Mammary epithelial cell (primary cell): ENCODE results near the gene JCAD.

Experiments used
- EZH2 ChIP-seq: IDR thresholded peaks from 2 replicates; pipeline ENCODE4 v1.6.1; 2012; ENCODE audit warnings: low read length, inconsistent platforms, borderline replicate concordance
- TF ChIP-seq, protein P1 (sequence below), 2 donors: IDR thresholded peaks in 1 of 2; conservative IDR thresholded peaks in 1 of 2; 2 replicates each; pipeline ENCODE4 v1.5.1; 2011 to 2012; ENCODE audit warnings: inconsistent platforms in 2 of 2, low read length in 2 of 2, mild to moderate bottlenecking in 2 of 2, control low read depth in 1 of 2, low read depth in 1 of 2; ENCODE audit not compliant: insufficient read depth in 1 of 2; ENCODE audit errors: extremely low read depth in 1 of 2

DNA sequence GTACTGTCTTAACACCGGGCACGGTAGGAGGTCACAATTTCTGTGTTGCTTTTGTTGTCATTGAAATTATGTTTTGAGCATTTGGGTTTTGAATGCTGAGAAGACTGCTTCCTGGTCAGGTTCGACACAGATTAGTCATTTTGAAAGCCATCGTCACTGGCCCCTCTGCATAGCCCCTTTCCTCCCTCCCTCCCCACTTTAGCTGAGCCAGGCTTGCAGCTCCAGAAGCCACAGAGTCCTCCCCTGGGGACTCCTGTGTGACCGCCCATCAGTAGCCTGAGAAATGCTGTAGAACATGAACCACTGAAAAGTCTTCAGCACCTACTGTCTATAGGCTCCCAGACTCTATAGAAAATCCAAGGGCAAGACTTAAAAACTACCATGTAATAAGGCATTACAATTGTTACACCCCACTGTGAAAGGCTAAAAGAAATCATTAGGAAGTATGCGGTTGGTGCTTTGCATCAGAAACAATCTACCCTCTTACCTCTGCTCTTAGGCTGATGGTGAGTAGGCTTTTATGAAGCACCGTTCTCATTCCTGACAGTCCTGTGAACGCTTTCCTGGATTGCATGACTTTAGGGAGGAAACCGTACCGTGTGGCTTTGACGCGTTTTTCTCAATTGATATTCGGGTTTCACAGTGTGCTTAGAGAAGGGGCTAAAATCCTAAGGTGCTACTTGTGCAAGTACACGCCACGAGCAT is 24.8 kb downstream of the JCAD start:
- TF ChIP-seq, protein P1, sequence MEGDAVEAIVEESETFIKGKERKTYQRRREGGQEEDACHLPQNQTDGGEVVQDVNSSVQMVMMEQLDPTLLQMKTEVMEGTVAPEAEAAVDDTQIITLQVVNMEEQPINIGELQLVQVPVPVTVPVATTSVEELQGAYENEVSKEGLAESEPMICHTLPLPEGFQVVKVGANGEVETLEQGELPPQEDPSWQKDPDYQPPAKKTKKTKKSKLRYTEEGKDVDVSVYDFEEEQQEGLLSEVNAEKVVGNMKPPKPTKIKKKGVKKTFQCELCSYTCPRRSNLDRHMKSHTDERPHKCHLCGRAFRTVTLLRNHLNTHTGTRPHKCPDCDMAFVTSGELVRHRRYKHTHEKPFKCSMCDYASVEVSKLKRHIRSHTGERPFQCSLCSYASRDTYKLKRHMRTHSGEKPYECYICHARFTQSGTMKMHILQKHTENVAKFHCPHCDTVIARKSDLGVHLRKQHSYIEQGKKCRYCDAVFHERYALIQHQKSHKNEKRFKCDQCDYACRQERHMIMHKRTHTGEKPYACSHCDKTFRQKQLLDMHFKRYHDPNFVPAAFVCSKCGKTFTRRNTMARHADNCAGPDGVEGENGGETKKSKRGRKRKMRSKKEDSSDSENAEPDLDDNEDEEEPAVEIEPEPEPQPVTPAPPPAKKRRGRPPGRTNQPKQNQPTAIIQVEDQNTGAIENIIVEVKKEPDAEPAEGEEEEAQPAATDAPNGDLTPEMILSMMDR (conservative IDR thresholded peaks at IDR 0.05 in 1 of 2, IDR thresholded peaks at IDR 0.05 in 1 of 2; ENCODE audit: extremely low read depth in 1 of 2, insufficient read depth in 1 of 2, low read depth in 1 of 2, low read length in 2 of 2) = no peak
- TF ChIP-seq EZH2 = no peak
